GM10248 (cell line): ENCODE data around the gene KCNG2.
"Not testable (repeated sequence)": the region's sequence is repeated elsewhere in the genome, so short reads cannot be mapped to it uniquely, and the experiment has no call there.

Experiments used
- CTCF ChIA-PET: fragments of 300-600 bp; sonication (Branson Sonifier 250); formaldehyde crosslinking; extraction: SDS; loops from one replicate; lab custom pipeline; 2021; ENCODE audit warnings: antibody characterized with exemption; lab: Yijun Ruan, JAX
- POLR2A ChIA-PET: fragments of 350-650 bp; sonication (Branson Sonifier 250); formaldehyde crosslinking; extraction: SDS; loops from one replicate; lab custom pipeline; 2020; ENCODE audit warnings: antibody characterized with exemption; lab: Yijun Ruan, JAX
- DNase-seq: peaks from one replicate; pipeline ENCODE4 v3.0.0; 2012; ENCODE audit errors: extremely low spot score
- TF ChIP-seq, protein P1 (sequence below): IDR thresholded peaks from 2 replicates; pipeline ENCODE4 v1.5.1; 2012; ENCODE audit warnings: mild to moderate bottlenecking, low read depth; ENCODE audit errors: extremely low read depth, missing control alignments, control extremely low read depth

Gene KCNG2

DNA sequence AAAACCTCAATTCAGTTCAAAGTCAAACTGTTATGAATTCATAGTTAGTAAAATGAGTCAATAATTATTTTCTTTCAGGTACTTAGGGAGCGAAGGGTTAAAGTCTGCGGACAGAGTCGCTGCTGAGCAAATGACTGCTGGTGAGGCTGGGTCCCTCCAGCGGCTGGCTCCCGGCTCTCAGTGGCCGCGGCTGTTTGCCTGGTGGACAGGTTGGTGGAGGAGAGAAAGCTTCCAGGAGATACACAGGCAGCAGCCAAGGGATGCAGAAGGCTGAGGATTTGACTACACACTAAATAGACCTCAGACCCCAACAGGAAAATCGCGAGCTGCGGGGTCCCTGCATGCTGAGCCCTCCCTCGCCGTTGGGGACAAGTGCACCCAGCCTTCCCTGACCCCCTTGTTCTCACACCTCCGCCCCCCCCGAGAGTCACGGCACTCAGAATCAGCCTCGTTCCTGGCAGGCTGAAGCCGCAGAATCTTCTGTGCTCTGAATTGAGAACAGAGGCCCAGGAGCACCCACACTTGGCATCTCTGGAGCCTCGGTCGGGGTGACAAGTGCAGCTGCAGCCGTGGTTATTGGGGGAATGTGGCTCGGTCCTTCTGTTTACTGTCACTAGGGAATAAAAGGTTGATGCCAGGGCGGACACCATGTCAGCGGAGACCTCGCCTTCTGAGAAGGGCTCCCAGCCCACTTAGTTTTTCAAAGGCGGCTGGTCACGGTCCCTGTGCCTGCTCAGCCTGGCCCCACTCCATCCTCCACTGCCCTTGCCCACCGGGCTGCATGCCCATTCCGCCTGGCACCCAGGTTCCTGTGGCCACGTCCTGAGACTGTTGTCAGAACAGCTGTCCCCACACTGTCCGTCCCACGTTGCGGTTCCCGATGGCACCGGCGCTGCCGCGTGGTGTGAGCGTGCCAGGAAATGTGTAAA lies 79.7 kb downstream of the KCNG2 start:
- TF ChIP-seq, protein P1, sequence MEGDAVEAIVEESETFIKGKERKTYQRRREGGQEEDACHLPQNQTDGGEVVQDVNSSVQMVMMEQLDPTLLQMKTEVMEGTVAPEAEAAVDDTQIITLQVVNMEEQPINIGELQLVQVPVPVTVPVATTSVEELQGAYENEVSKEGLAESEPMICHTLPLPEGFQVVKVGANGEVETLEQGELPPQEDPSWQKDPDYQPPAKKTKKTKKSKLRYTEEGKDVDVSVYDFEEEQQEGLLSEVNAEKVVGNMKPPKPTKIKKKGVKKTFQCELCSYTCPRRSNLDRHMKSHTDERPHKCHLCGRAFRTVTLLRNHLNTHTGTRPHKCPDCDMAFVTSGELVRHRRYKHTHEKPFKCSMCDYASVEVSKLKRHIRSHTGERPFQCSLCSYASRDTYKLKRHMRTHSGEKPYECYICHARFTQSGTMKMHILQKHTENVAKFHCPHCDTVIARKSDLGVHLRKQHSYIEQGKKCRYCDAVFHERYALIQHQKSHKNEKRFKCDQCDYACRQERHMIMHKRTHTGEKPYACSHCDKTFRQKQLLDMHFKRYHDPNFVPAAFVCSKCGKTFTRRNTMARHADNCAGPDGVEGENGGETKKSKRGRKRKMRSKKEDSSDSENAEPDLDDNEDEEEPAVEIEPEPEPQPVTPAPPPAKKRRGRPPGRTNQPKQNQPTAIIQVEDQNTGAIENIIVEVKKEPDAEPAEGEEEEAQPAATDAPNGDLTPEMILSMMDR, result no peak
- ChIA-PET POLR2A (no interaction called here), CTCF (no interaction called here)
- no peak for DNase-seq

DNA sequence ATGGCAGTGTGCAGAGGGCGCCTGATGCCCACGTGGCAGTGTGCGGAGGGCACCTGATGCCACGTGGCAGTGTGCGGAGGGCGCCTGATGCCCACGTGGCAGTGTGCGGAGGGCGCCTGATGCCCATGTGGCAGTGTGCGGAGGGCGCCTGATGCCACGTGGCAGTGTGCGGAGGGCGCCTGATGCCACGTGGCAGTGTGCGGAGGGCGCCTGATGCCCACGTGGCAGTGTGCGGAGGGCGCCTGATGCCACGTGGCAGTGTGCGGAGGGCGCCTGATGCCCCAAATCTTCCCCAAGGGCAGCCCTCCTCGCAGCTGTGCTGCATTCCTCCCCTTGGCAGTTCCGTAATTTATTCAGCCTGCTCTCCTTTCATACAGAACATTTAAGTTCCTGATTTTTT lies 80.5 kb downstream of the KCNG2 start:
- DNase-seq, POLR2A ChIA-PET, CTCF ChIA-PET: not testable (repeated sequence)

DNA sequence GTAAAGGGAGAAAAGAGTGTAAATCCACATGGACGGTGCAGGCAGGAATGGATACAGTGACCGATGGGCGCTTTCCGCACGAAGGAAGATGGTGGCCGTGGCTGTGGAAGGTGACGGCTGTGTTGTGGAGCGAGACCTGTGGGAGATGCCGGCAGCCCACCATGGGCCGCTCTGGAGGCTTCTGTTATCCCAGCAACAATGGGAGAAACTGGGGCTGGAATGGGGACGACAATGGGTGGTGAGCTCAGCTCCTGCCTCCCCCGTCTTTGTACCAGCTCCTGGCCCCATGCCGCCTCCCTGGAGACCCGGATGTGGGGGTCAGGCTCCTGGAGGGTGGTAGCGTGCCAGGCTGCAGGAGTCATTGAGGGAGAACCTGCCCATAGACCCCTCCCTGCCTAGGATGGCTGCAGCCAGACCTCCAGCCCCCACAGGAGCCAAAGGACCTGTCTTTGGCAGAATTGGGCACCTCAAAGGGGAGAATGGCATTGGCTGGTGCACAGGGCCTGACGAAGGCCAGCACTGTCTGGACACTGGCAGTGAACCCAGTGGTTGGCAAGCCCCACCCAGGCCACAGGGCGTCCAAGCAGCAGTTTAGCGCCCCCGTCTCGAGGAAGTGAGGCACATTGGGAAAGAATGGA lies 81.1 kb downstream of the KCNG2 start:
- ChIA-PET POLR2A (no interaction called here), CTCF (no interaction called here)
- DNase-seq, result no peak
- TF ChIP-seq, protein P1, result no peak

DNA sequence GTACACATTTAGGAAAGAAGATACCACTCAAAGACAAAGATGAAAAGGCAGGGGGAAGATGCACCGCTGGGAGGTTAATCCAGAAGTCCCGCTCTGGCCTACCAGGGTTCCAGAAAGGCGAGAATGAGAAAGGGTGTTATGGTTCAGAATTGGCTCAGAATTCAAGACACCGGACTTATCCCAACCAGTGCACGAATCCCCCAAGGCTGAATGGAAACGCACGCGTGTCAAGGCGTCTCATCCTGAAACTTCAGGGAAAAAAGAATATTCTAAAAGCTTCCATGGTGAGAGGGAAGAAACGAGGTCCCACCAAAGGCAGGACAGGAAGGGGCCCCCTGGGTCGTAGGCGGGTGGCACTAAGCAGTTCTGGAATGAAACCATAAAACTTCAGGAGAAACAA lies 81.8 kb downstream of the KCNG2 start:
- ChIA-PET POLR2A (no interaction called here), CTCF (no interaction called here)
- no peak for DNase-seq
- TF ChIP-seq, protein P1, result no peak

DNA sequence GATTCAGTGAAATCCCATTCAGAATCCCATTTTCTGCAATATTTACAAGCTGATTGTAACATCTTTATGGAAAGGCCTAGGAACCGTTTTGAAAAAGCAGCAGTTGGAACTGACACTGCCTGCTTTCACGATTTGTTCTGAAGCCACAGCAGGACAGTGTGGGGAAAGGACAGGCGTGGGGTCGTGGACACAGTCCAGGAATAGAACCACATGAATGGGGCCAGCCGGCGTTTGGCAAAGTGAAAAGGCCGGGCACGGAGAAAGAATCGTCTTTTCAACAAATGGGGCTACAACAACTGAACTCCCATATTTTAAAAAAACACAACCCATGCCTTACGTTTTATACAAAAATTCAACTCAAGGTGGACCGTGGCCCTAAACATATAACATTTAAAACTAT lies 84.0 kb downstream of the KCNG2 start:
- no peak for DNase-seq
- POLR2A ChIA-PET, result no interaction called here
- TF ChIP-seq, protein P1, result no peak
- CTCF ChIA-PET, result no interaction called here

DNA sequence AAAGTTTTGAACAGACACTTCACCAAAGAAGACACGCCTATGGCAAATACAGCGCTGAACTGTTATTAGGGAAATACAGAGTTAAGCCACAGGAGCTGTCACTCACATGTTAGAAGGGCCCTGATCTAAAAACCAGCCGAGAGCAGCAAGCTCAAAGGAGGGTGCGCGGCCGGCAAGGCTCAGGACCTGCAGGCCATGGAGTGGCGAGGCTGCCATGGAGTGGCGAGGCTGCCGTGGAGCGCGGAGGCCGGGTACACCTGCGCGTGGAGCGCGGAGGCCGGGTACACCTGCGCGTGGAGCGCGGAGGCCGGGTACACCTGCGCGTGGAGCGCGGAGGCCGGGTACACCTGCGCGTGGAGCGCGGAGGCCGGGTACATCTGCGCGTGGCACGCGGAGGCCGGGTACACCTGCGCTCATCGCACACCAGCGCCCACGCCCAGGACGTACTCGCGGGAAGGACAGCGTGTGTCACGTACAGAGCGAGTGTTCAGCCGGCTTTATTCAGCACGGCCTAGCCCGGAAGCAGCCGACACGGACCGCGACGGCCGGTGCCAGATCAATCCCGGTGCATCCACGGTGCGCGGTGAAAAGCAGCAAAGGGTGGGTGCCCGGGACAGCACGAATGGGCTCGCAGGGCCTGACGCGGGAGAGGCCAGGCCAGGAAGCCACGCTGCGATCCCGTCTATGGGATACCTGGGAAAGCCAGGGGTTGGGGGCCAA lies 84.9 kb downstream of the KCNG2 start:
- POLR2A ChIA-PET, result no interaction called here
- CTCF ChIA-PET, result no interaction called here
- no peak for DNase-seq
- TF ChIP-seq, protein P1, result no peak
